ENCODE results near the gene ANGPTL2. TPM values are rescaled to one million over a fixed set of nuclear protein-coding genes. Genes with fewer than 3 reads are reported as not detected.
"Not testable (repeated sequence)": the region's sequence is repeated elsewhere in the genome, so short reads cannot be mapped to it uniquely, and the experiment has no call there.

Gene ANGPTL2, protein sequence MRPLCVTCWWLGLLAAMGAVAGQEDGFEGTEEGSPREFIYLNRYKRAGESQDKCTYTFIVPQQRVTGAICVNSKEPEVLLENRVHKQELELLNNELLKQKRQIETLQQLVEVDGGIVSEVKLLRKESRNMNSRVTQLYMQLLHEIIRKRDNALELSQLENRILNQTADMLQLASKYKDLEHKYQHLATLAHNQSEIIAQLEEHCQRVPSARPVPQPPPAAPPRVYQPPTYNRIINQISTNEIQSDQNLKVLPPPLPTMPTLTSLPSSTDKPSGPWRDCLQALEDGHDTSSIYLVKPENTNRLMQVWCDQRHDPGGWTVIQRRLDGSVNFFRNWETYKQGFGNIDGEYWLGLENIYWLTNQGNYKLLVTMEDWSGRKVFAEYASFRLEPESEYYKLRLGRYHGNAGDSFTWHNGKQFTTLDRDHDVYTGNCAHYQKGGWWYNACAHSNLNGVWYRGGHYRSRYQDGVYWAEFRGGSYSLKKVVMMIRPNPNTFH
- 12.2 TPM for polyA plus RNA-seq (2013, experiment 1 of 2)
- 13.4 TPM for polyA plus RNA-seq (2013, experiment 2 of 2)

DNA sequence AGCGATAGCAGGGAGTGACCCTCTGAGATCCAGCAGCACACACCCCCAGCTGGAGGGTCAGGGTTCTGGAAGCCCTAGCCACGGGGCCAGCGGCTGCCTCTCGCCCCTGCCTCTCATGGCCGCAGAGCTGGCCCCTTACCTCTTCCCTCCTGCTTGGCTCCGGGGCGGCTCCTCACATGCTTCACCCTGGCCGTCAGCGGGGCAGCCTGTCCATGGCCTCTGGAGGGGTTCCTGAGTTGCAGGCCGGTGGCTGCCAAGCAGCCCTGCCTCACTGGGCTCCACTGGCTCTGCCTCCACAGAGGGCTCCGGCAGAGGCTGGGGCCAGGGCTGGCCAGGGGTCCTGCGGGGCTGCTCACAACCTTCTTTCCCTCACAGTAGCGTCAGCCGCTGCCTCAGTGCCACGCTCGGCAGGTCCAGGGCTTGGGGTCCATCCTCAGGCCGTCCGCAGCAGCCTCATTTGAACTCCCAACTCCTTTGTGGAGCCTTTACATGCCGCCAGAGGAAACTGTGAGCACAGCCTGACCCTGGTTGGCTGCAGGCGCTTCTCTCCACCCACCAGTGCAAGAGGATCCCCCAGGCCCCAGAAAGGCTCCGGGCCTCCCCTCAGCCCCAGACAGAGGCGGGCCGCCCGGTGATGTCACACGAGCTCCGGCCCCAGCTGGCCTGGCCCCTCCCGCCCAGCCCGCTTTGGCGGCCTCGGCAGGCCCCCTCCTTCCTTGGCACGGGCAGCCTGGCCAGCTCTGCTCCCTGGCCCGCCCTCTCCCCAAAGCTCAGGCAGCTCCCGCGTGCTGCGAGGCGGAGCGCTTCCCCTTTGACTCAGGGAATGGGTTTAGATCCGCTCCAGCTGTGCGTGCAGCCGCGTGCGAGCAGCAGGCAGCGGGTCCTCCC, at the start of gene ANGPTL2:
Gene ANGPTL2 (minus strand): TSS at position 460 of the 888 bp plus-strand sequence. CDS start 13,904 bp downstream, outside the sequence.
- 4% methylated on average over 43 of the region's 43 CpGs for WGBS
- H3K4me3 ChIP-seq (ENCODE audit: low read length): peak within 1 kb of the TSS; percentile 62
- 0 out of 2 replicates have a peak, but pooled peaks cover 3% of the 10 kb centered on the region for H3K27me3 ChIP-seq (ENCODE audit: insufficient read depth, low read length)
- no peaks in the 10 kb centered on the region for H3K36me3 ChIP-seq (ENCODE audit: insufficient read depth, low read length)
- peak within 1 kb of the TSS; percentile 44; the same call in 1 of the 2 replicates for H3K27ac ChIP-seq (ENCODE audit: low read depth, low read length)
- no peaks in the 10 kb centered on the region for H3K9me3 ChIP-seq (ENCODE audit: insufficient read depth, low read depth, low read length)
- H3K9ac ChIP-seq (ENCODE audit: low read depth, low read length): peak within 1 kb of the TSS; percentile 59
- peaks cover 18% of the 10 kb centered on the region; the same call in 1 of the 2 replicates for H3K4me1 ChIP-seq (ENCODE audit: insufficient read depth, low read length)

DNA sequence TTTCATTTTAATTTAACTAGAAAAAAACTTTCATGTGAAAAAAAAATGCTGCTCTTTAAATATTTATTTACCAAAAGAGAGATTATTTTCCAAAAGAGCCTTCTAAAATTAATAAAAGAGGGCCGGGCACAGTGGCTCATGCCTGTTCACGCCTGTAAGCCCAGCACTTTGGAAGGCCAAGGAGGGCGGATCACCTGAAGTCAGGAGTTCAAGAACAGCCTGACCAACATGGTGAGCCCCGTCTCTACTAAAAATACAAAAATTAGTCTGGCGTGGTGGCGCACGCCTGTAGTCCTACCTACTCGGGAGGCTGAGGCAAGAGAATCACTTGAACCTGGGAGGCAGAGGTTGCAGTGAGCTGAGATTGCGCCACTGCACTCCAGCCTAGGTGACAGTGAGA, 48.9 kb upstream of the ANGPTL2 start:
- not testable (repeated sequence) for H3K27me3 ChIP-seq (ENCODE audit: insufficient read depth, low read length); H3K4me1 ChIP-seq (ENCODE audit: insufficient read depth, low read length); H3K9ac ChIP-seq (ENCODE audit: low read depth, low read length); H3K4me3 ChIP-seq (ENCODE audit: low read length); H3K27ac ChIP-seq (ENCODE audit: low read depth, low read length); H3K36me3 ChIP-seq (ENCODE audit: insufficient read depth, low read length); H3K9me3 ChIP-seq (ENCODE audit: insufficient read depth, low read depth, low read length)
- 93% methylated on average over 9 of the region's 9 CpGs for WGBS

DNA sequence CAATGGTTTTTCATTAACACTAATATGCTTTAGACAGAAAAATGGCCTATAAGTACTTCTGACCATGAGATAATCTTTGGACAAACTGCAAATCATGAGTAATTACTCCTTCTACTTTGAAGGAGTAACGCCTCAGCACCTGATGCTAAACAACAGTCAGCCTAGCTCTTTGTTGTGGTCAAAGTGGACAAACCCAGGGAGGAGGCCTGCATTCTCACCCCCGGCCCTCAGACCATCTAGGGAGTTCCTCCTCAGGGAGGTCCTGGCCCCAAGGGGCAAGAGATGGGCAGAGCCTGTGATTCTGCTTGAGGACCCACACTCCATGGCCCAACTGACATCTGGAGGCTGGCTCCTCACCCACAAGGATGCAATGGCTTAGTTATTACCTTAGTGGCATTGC, 48.2 kb upstream of the ANGPTL2 start:
- Histone ChIP-seq H3K27ac (ENCODE audit: low read depth, low read length) (no peak overlapping the region), H3K36me3 (ENCODE audit: insufficient read depth, low read length) (no peaks in the 10 kb centered on the region), H3K9ac (ENCODE audit: low read depth, low read length) (no peak overlapping the region), H3K4me1 (ENCODE audit: insufficient read depth, low read length) (peaks cover 1% of the 10 kb centered on the region; the same call in 1 of the 2 replicates), H3K4me3 (ENCODE audit: low read length) (no peak overlapping the region), H3K9me3 (ENCODE audit: insufficient read depth, low read depth, low read length) (no peaks in the 10 kb centered on the region), H3K27me3 (ENCODE audit: insufficient read depth, low read length) (no peaks in the 10 kb centered on the region)
- WGBS: 92% methylated on average over 2 of the region's 2 CpGs

DNA sequence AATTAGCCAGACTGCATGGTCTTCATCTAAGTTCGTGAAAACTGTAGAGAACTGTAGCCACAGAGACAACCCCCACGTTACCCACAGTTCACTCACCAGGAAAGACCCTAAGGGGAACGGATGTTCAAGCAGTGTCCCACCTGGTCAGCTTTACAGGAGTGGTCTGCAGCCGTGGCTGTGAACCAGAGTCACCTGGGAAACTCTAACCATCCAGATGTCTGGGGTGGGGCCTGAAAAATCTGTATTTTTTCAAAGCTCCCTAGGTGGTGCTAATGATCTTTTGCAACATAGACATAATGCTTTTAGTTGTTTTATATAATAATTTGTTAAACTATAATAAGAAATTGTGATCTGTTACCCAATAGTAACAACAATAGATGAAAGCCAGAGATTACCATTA, 47.7 kb upstream of the ANGPTL2 start:
- H3K27ac ChIP-seq (ENCODE audit: low read depth, low read length): no peak overlapping the region
- H3K4me1 ChIP-seq (ENCODE audit: insufficient read depth, low read length): peaks cover 7% of the 10 kb centered on the region; the same call in 1 of the 2 replicates
- no peaks in the 10 kb centered on the region for H3K9me3 ChIP-seq (ENCODE audit: insufficient read depth, low read depth, low read length)
- 93% methylated on average over 4 of the region's 4 CpGs for WGBS
- H3K9ac ChIP-seq (ENCODE audit: low read depth, low read length): no peak overlapping the region
- H3K36me3 ChIP-seq (ENCODE audit: insufficient read depth, low read length): no peaks in the 10 kb centered on the region
- H3K27me3 ChIP-seq (ENCODE audit: insufficient read depth, low read length): no peaks in the 10 kb centered on the region
- no peak overlapping the region for H3K4me3 ChIP-seq (ENCODE audit: low read length)

- no peaks in the 10 kb centered on the region for H3K27me3 ChIP-seq (ENCODE audit: insufficient read depth, low read length)
- H3K4me3 ChIP-seq (ENCODE audit: low read length): no peak overlapping the region
- H3K9ac ChIP-seq (ENCODE audit: low read depth, low read length): no peak overlapping the region
- H3K4me1 ChIP-seq (ENCODE audit: insufficient read depth, low read length): peaks cover 8% of the 10 kb centered on the region; the same call in 1 of the 2 replicates
- no peaks in the 10 kb centered on the region for H3K9me3 ChIP-seq (ENCODE audit: insufficient read depth, low read depth, low read length)
- H3K27ac ChIP-seq (ENCODE audit: low read depth, low read length): no peak overlapping the region
- 93% methylated on average over 5 of the region's 5 CpGs for WGBS
- no peaks in the 10 kb centered on the region for H3K36me3 ChIP-seq (ENCODE audit: insufficient read depth, low read length)
Observed at GRCh38 chr9:127169575-127169883, 47.1 kb upstream of the ANGPTL2 start.

GRCh38 chr9:127168756-127169574, 46.5 kb upstream of the ANGPTL2 start:
- Histone ChIP-seq H3K4me3 (ENCODE audit: low read length) (no peak overlapping the region), H3K4me1 (ENCODE audit: insufficient read depth, low read length) (peaks cover 8% of the 10 kb centered on the region; the same call in 1 of the 2 replicates), H3K27ac (ENCODE audit: low read depth, low read length) (no peak overlapping the region), H3K36me3 (ENCODE audit: insufficient read depth, low read length) (no peaks in the 10 kb centered on the region), H3K9me3 (ENCODE audit: insufficient read depth, low read depth, low read length) (no peaks in the 10 kb centered on the region), H3K9ac (ENCODE audit: low read depth, low read length) (no peak overlapping the region), H3K27me3 (ENCODE audit: insufficient read depth, low read length) (no peaks in the 10 kb centered on the region)
- WGBS: 91% methylated on average over 10 of the region's 10 CpGs

- no peak overlapping the region for H3K27ac ChIP-seq (ENCODE audit: low read depth, low read length)
- H3K4me3 ChIP-seq (ENCODE audit: low read length): no peak overlapping the region
- 94% methylated on average over 11 of the region's 11 CpGs for WGBS
Observed at GRCh38 chr9:127167560-127168326, 45.3 kb upstream of the ANGPTL2 start.

GRCh38 chr9:127166651-127167524, 44.5 kb upstream of the ANGPTL2 start:
- Histone ChIP-seq H3K4me1 (ENCODE audit: insufficient read depth, low read length) (peaks cover 18% of the 10 kb centered on the region; the same call in 1 of the 2 replicates), H3K36me3 (ENCODE audit: insufficient read depth, low read length) (no peaks in the 10 kb centered on the region), H3K27me3 (ENCODE audit: insufficient read depth, low read length) (no peaks in the 10 kb centered on the region), H3K4me3 (ENCODE audit: low read length) (no peak overlapping the region), H3K27ac (ENCODE audit: low read depth, low read length) (no peak overlapping the region), H3K9me3 (ENCODE audit: insufficient read depth, low read depth, low read length) (no peaks in the 10 kb centered on the region), H3K9ac (ENCODE audit: low read depth, low read length) (no peak overlapping the region)
- WGBS: 81% methylated on average over 12 of the region's 12 CpGs

More at GRCh38 chr9:127167560-127168326, 45.3 kb upstream of the ANGPTL2 start:
- no peak overlapping the region for H3K9ac ChIP-seq (ENCODE audit: low read depth, low read length)
- H3K4me1 ChIP-seq (ENCODE audit: insufficient read depth, low read length): peaks cover 18% of the 10 kb centered on the region; the same call in 1 of the 2 replicates
- H3K36me3 ChIP-seq (ENCODE audit: insufficient read depth, low read length): no peaks in the 10 kb centered on the region
- H3K27me3 ChIP-seq (ENCODE audit: insufficient read depth, low read length): no peaks in the 10 kb centered on the region
- H3K9me3 ChIP-seq (ENCODE audit: insufficient read depth, low read depth, low read length): no peaks in the 10 kb centered on the region

GRCh38 chr9:127166111-127166510, 43.7 kb upstream of the ANGPTL2 start:
- WGBS: 97% methylated on average over 5 of the region's 5 CpGs
- Histone ChIP-seq H3K4me3 (ENCODE audit: low read length) (no peak overlapping the region), H3K9me3 (ENCODE audit: insufficient read depth, low read depth, low read length) (no peaks in the 10 kb centered on the region), H3K9ac (ENCODE audit: low read depth, low read length) (no peak overlapping the region), H3K27ac (ENCODE audit: low read depth, low read length) (no peak overlapping the region), H3K4me1 (ENCODE audit: insufficient read depth, low read length) (peaks cover 18% of the 10 kb centered on the region; the same call in 1 of the 2 replicates), H3K27me3 (ENCODE audit: insufficient read depth, low read length) (no peaks in the 10 kb centered on the region), H3K36me3 (ENCODE audit: insufficient read depth, low read length) (no peaks in the 10 kb centered on the region)
